ENCODE results near the gene LAPTM4A. TPM values are rescaled to one million over a fixed set of nuclear protein-coding genes. Genes with fewer than 3 reads are reported as not detected.

Gene LAPTM4A
- total RNA-seq, 1 experiment from 2014 or later, result 62.7 TPM

- peaks cover 33% of the 10 kb centered on the region for H3K4me1 ChIP-seq (ENCODE audit: insufficient read depth, low read length)
- BruUV-seq (replicated peaks), result TSS peak; percentile 39
- peaks cover 24% of the 10 kb centered on the region for H4K20me1 ChIP-seq (ENCODE audit: low read length)
- H3K9me2 ChIP-seq (replicated peaks; ENCODE audit: low read length), result no peaks in the 10 kb centered on the region
- TF ChIP-seq EZH2phosphoT487 (IDR thresholded peaks at IDR 0.05; ENCODE audit: borderline replicate concordance, low read length), result no peak
- peak; percentile 34; the same call in 1 of the 2 replicates for TF ChIP-seq CTCF (conservative IDR thresholded peaks at IDR 0.05; ENCODE audit: low read depth, low read length)
- no peak for TF ChIP-seq EZH2 (IDR thresholded peaks at IDR 0.05; ENCODE audit: low read length, unreplicated experiment)
- no peaks in the 10 kb centered on the region for H3K27me3 ChIP-seq (ENCODE audit: low read length)
- peak overlapping the region; percentile 91 for H3K27ac ChIP-seq (ENCODE audit: low read length)
- H3K79me2 ChIP-seq (ENCODE audit: low read length), result peaks cover 51% of the 10 kb centered on the region
- peak overlapping the region; percentile 93 for H3K9ac ChIP-seq (ENCODE audit: low read length)
- peak overlapping the region; percentile 95 for H3K4me2 ChIP-seq (ENCODE audit: low read length)
- H3K4me3 ChIP-seq (ENCODE audit: low read length), result peak overlapping the region; percentile 79
- H3K36me3 ChIP-seq (ENCODE audit: low read depth, low read length), result no peaks in the 10 kb centered on the region
- POLR2A ChIA-PET (ENCODE audit: unreplicated experiment), result interaction anchor here (0.5 to 1.0 kb wide), 5 partner anchors 9 to 1870 kb away, joined by 3 to 17 read pairs (median 6); no protein-coding TSS in a partner anchor
- intact Hi-C loops (cut with micrococcal nuclease), result loop anchor here (1.0 to 5.0 kb wide), 2 partner anchors 47 to 139 kb away; no protein-coding TSS in a partner anchor
- peaks cover 5% of the 10 kb centered on the region for H3F3A ChIP-seq (ENCODE audit: low read length, unreplicated experiment)
- DNase-seq, result peak; percentile 60
- peak; percentile 13 for ATAC-seq
- CTCF ChIA-PET, result interaction anchor here (0.7 to 1.3 kb wide), 2 partner anchors 15 to 35 kb away, joined by 4 to 5 read pairs; no protein-coding TSS in a partner anchor
- H3K9me3 ChIP-seq (ENCODE audit: low read length), result no peaks in the 10 kb centered on the region
- peak overlapping the region; percentile 94 for H2AFZ ChIP-seq (ENCODE audit: low read length)
These were observed 539 bp downstream of the LAPTM4A start for GRCh38 chr2:20050646-20051531.

- no peak for ATAC-seq
- Histone ChIP-seq H4K20me1 (ENCODE audit: low read length) (peaks cover 24% of the 10 kb centered on the region), H3K9me3 (ENCODE audit: low read length) (no peaks in the 10 kb centered on the region), H3K9ac (ENCODE audit: low read length) (peak overlapping the region; percentile 93), H3K9me2 (replicated peaks; ENCODE audit: low read length) (no peaks in the 10 kb centered on the region), H3K4me1 (ENCODE audit: insufficient read depth, low read length) (peaks cover 33% of the 10 kb centered on the region), H3K4me3 (ENCODE audit: low read length) (peak overlapping the region; percentile 79), H3K79me2 (ENCODE audit: low read length) (peaks cover 58% of the 10 kb centered on the region), H3K27ac (ENCODE audit: low read length) (peak overlapping the region; percentile 91), H2AFZ (ENCODE audit: low read length) (peak overlapping the region; percentile 94), H3K27me3 (ENCODE audit: low read length) (no peaks in the 10 kb centered on the region), H3K36me3 (ENCODE audit: low read depth, low read length) (no peaks in the 10 kb centered on the region), H3K4me2 (ENCODE audit: low read length) (peak overlapping the region; percentile 95), H3F3A (ENCODE audit: low read length, unreplicated experiment) (peaks cover 5% of the 10 kb centered on the region)
- ChIA-PET CTCF (interaction anchor here (0.7 kb wide), 1 partner anchor 16 kb away, joined by 4 read pairs; no protein-coding TSS in a partner anchor), POLR2A (ENCODE audit: unreplicated experiment) (interaction anchor here (0.7 kb wide), 1 partner anchor 8 kb away, joined by 4 read pairs; no protein-coding TSS in a partner anchor)
- intact Hi-C loops (cut with micrococcal nuclease), result loop anchor here (5.0 kb wide), 1 partner anchor 138 kb away; no protein-coding TSS in a partner anchor
- TF ChIP-seq EZH2phosphoT487 (IDR thresholded peaks at IDR 0.05; ENCODE audit: borderline replicate concordance, low read length), result no peak
- no peak for TF ChIP-seq CTCF (conservative IDR thresholded peaks at IDR 0.05; ENCODE audit: low read depth, low read length)
- TF ChIP-seq EZH2 (IDR thresholded peaks at IDR 0.05; ENCODE audit: low read length, unreplicated experiment), result no peak
- peak; percentile 82 for DNase-seq
- BruUV-seq (replicated peaks), result no TSS peak
These were observed 1.3 kb downstream of the LAPTM4A start for GRCh38 chr2:20050104-20050645.
